ENCODE results near the gene CTNNB1.

Gene CTNNB1

DNA sequence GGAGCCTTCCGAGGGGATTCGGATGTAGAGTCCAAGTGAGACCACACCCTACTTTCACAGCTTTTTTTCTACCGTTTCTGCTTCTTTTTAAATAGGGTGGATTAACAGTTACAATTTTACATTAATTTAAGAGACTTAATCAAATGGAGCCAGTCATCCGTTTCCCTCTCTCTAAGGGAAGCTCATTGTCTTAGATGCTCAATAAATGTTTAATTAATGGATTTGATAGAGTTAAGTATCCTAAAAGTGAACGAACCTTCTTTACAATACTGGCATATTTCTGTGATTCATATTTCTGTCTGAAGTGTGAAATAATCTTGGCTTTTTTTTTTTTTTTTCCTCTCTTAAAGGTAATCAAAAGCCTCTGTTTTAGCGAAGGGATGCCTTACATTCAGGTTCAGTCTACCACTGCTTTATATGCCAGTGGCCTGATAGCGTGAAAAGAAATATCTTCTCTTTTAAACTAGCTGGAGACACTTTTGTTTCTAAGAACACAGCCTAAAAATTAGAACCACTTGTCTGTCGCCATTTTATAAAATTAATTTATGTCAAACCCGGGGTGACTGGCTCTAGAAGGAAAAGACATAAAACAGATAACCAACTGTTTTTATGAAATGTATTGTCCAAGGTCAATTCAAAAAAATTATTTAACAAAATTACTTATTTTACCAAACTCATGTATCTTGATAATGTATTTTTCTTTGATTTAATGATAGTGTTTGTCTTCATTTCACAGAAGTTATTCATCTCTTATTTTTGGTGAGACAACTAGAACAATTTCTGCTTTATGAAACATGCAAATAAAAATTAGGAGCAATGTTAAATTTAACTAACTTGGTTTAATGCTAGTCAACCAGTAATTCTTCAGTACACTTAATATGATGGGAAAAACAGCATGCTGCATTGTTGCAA, 2.5 kb upstream of the CTNNB1 start:
- Histone ChIP-seq H3K9me3 (ENCODE audit: control insufficient read depth, low read length) (no peaks in the 10 kb centered on the region), H3K79me1 (replicated peaks; ENCODE audit: low read length, poor library complexity, severe bottlenecking) (peaks cover 4% of the 10 kb centered on the region), H3K18ac (ENCODE audit: low read depth in 1 of 2, low read length in 2 of 2) (no peak overlapping the region), H2BK12ac (ENCODE audit: low read length in 2 of 2) (no peak overlapping the region), H4K91ac (ENCODE audit: low read length) (no peak overlapping the region), H2BK120ac (ENCODE audit: low read depth, low read length) (no peak overlapping the region), H3K23ac (ENCODE audit: low read length in 2 of 2) (no peak overlapping the region), H2AK5ac (ENCODE audit: low read length, severe bottlenecking) (no peak overlapping the region), H3K9ac (ENCODE audit: low read length) (no peak overlapping the region), H4K8ac (ENCODE audit: low read length) (no peak overlapping the region), H3K27me3 (ENCODE audit: control insufficient read depth in 1 of 2, insufficient read depth in 1 of 2, low read length in 2 of 2) (no peaks in the 10 kb centered on the region), H3K4me3 (ENCODE audit: insufficient read depth in 1 of 2, low read depth in 1 of 2, low read length in 2 of 2) (no peak overlapping the region), H3K4ac (ENCODE audit: low read depth in 1 of 2, low read length in 2 of 2) (no peak overlapping the region), H2BK5ac (ENCODE audit: low read depth, low read length, poor library complexity, severe bottlenecking) (no peak overlapping the region), H3K27ac (ENCODE audit: low read length, poor library complexity, severe bottlenecking) (no peak overlapping the region), H2BK15ac (ENCODE audit: low read depth, poor library complexity, severe bottlenecking) (no peak overlapping the region), H2AFZ (ENCODE audit: low read depth, low read length) (no peak overlapping the region), H3K4me1 (ENCODE audit: control insufficient read depth, insufficient read depth, low read depth, low read length) (peaks cover 5% of the 10 kb centered on the region), H3K14ac (ENCODE audit: low read length in 2 of 2) (no peak overlapping the region), H3K4me2 (ENCODE audit: low read length, poor library complexity, severe bottlenecking) (no peak overlapping the region), H3K36me3 (ENCODE audit: control insufficient read depth in 1 of 2, insufficient read depth in 2 of 2, low read depth in 1 of 2, low read length in 2 of 2) (no peaks in the 10 kb centered on the region)
- WGBS, result 97% methylated on average over 3 of the region's 9 CpGs
- DNase-seq, result no peak

DNA sequence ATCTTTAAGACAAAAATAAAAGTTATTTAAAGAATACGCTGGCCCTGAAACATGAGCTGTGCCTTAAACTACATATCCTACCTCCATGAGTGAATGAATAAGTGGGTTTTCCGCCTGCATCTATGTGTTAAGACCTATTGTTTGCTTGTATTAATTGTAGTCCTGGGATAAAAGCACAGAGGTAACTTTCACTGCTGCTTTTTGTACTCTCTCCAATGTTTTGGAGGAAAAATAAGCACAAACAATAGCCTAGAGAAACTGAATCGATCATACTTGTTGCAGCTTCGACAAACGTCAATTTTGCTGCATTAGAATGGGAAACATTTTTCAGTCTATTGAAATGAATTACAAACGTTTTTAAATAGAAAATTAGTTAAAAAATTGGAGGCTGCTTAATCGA, 1.3 kb upstream of the CTNNB1 start:
- Histone ChIP-seq H3K4me2 (ENCODE audit: low read length, poor library complexity, severe bottlenecking) (no peak overlapping the region), H4K91ac (ENCODE audit: low read length) (no peak overlapping the region), H3K4me1 (ENCODE audit: control insufficient read depth, insufficient read depth, low read depth, low read length) (peaks cover 5% of the 10 kb centered on the region), H3K27ac (ENCODE audit: low read length, poor library complexity, severe bottlenecking) (no peak overlapping the region), H2AK5ac (ENCODE audit: low read length, severe bottlenecking) (no peak overlapping the region), H3K4me3 (ENCODE audit: insufficient read depth in 1 of 2, low read depth in 1 of 2, low read length in 2 of 2) (no peak overlapping the region), H3K14ac (ENCODE audit: low read length in 2 of 2) (no peak overlapping the region), H3K36me3 (ENCODE audit: control insufficient read depth in 1 of 2, insufficient read depth in 2 of 2, low read depth in 1 of 2, low read length in 2 of 2) (no peaks in the 10 kb centered on the region), H3K9ac (ENCODE audit: low read length) (no peak overlapping the region), H2BK15ac (ENCODE audit: low read depth, poor library complexity, severe bottlenecking) (no peak overlapping the region), H3K23ac (ENCODE audit: low read length in 2 of 2) (no peak overlapping the region), H2BK12ac (ENCODE audit: low read length in 2 of 2) (no peak overlapping the region), H2BK120ac (ENCODE audit: low read depth, low read length) (no peak overlapping the region), H2BK5ac (ENCODE audit: low read depth, low read length, poor library complexity, severe bottlenecking) (no peak overlapping the region), H2AFZ (ENCODE audit: low read depth, low read length) (no peak overlapping the region), H3K4ac (ENCODE audit: low read depth in 1 of 2, low read length in 2 of 2) (no peak overlapping the region), H3K18ac (ENCODE audit: low read depth in 1 of 2, low read length in 2 of 2) (no peak overlapping the region), H3K9me3 (ENCODE audit: control insufficient read depth, low read length) (no peaks in the 10 kb centered on the region), H4K8ac (ENCODE audit: low read length) (no peak overlapping the region), H3K27me3 (ENCODE audit: control insufficient read depth in 1 of 2, insufficient read depth in 1 of 2, low read length in 2 of 2) (no peaks in the 10 kb centered on the region), H3K79me1 (replicated peaks; ENCODE audit: low read length, poor library complexity, severe bottlenecking) (peaks cover 4% of the 10 kb centered on the region)
- no peak for DNase-seq
- WGBS, result 100% methylated on average over 2 of the region's 7 CpGs

DNA sequence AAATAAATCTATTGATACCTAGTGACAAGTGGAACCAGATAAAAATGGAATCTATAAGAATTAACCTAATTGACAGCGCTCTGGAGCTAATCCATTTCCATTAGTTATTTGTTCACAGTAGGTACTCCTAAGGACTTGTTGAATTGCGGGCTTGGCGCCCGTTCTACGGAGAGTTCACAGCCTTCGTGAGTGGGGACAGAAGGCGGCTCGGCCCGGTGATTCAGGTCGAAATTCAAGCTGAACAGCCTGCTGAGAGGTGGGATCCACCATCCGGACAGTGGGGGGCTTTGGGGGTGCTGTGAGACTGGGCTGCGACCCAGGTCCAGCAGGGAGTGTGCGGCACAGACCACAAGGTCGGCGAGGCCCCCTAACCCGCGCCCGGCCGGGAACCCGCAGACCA, 779 bp upstream of the CTNNB1 start:
- H3K4me2 ChIP-seq (ENCODE audit: low read length, poor library complexity, severe bottlenecking), result peak overlapping the region; percentile 99
- H4K91ac ChIP-seq (ENCODE audit: low read length), result peak overlapping the region; percentile 25
- H3K4me3 ChIP-seq (ENCODE audit: insufficient read depth in 1 of 2, low read depth in 1 of 2, low read length in 2 of 2), result peak overlapping the region; percentile 91 to 97
- peak overlapping the region in 1 of 2 experiments; percentile 90 for H2BK12ac ChIP-seq (ENCODE audit: low read length in 2 of 2)
- WGBS, result 4% methylated on average over 20 of the region's 20 CpGs
- no peak overlapping the region for H3K27ac ChIP-seq (ENCODE audit: low read length, poor library complexity, severe bottlenecking)
- H3K36me3 ChIP-seq (ENCODE audit: control insufficient read depth in 1 of 2, insufficient read depth in 2 of 2, low read depth in 1 of 2, low read length in 2 of 2), result no peaks in the 10 kb centered on the region
- peaks cover 5% of the 10 kb centered on the region for H3K4me1 ChIP-seq (ENCODE audit: control insufficient read depth, insufficient read depth, low read depth, low read length)
- peak overlapping the region; percentile 100 for H2BK15ac ChIP-seq (ENCODE audit: low read depth, poor library complexity, severe bottlenecking)
- peak overlapping the region; percentile 70 for H4K8ac ChIP-seq (ENCODE audit: low read length)
- peak overlapping the region; percentile 54 for H2BK120ac ChIP-seq (ENCODE audit: low read depth, low read length)
- H2BK5ac ChIP-seq (ENCODE audit: low read depth, low read length, poor library complexity, severe bottlenecking), result peak overlapping the region; percentile 74
- H2AFZ ChIP-seq (ENCODE audit: low read depth, low read length), result peak overlapping the region; percentile 95
- no peaks in the 10 kb centered on the region for H3K9me3 ChIP-seq (ENCODE audit: control insufficient read depth, low read length)
- H3K23ac ChIP-seq (ENCODE audit: low read length in 2 of 2), result peak overlapping the region; percentile 67 to 92
- H3K14ac ChIP-seq (ENCODE audit: low read length in 2 of 2), result peak overlapping the region; percentile 82 to 95
- H3K79me1 ChIP-seq (replicated peaks; ENCODE audit: low read length, poor library complexity, severe bottlenecking), result peaks cover 4% of the 10 kb centered on the region
- H3K9ac ChIP-seq (ENCODE audit: low read length), result peak overlapping the region; percentile 97
- H3K18ac ChIP-seq (ENCODE audit: low read depth in 1 of 2, low read length in 2 of 2), result peak overlapping the region; percentile 95
- H3K27me3 ChIP-seq (ENCODE audit: control insufficient read depth in 1 of 2, insufficient read depth in 1 of 2, low read length in 2 of 2), result no peaks in the 10 kb centered on the region
- DNase-seq, result no peak
- H2AK5ac ChIP-seq (ENCODE audit: low read length, severe bottlenecking), result no peak overlapping the region
- peak overlapping the region; percentile 73 to 92 for H3K4ac ChIP-seq (ENCODE audit: low read depth in 1 of 2, low read length in 2 of 2)

DNA sequence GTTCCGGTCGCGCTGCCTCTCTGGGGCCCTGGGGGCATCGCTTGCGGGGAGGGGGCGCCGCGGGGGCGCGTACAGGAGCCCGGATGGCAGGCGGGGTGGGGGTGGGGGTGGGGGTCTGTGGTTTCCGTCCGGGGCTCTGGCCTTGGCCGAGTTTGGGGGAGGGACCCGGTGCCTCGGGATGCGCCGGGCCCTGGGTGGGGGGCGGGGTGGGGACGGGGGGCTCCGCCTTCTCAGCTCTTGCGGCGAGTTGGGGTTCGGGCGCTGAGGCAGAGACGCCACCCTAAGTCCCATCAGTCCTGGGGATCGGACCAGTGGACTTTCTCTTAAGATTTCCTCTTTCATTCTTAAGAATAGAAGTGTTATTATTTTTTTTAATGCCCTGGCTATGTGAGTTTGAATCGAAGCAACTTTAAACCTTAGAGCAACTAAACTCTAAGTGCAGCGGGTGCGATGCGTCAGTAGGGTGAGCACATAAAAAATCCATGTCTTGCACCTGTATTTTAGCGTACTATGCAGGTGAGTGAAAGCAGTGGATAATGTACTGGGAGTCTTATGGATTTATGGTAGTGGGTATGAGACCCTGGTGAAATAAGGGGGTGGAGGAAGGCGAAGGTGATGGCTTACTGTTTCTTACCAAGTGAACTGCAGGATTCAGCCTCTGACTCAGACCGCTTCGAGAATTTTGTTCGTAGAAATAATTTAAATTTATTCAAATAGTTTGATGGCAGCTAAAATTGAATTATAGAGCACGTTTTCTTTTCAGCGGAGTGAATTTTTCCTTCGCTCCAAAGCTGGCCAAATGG, 762 bp downstream of the CTNNB1 start:
- Histone ChIP-seq H3K79me1 (replicated peaks; ENCODE audit: low read length, poor library complexity, severe bottlenecking) (peaks cover 4% of the 10 kb centered on the region), H2BK15ac (ENCODE audit: low read depth, poor library complexity, severe bottlenecking) (peak overlapping the region; percentile 98), H3K18ac (ENCODE audit: low read depth in 1 of 2, low read length in 2 of 2) (peak overlapping the region; percentile 93 to 100), H3K9ac (ENCODE audit: low read length) (peak overlapping the region; percentile 97), H3K23ac (ENCODE audit: low read length in 2 of 2) (peak overlapping the region in 1 of 2 experiments; percentile 52), H3K4me1 (ENCODE audit: control insufficient read depth, insufficient read depth, low read depth, low read length) (peaks cover 5% of the 10 kb centered on the region), H2BK120ac (ENCODE audit: low read depth, low read length) (peak overlapping the region; percentile 99), H3K36me3 (ENCODE audit: control insufficient read depth in 1 of 2, insufficient read depth in 2 of 2, low read depth in 1 of 2, low read length in 2 of 2) (no peaks in the 10 kb centered on the region), H3K14ac (ENCODE audit: low read length in 2 of 2) (peak overlapping the region; percentile 3 to 71), H4K8ac (ENCODE audit: low read length) (no peak overlapping the region), H3K9me3 (ENCODE audit: control insufficient read depth, low read length) (no peaks in the 10 kb centered on the region), H3K4me3 (ENCODE audit: insufficient read depth in 1 of 2, low read depth in 1 of 2, low read length in 2 of 2) (peak overlapping the region; percentile 91 to 97), H4K91ac (ENCODE audit: low read length) (no peak overlapping the region), H3K27me3 (ENCODE audit: control insufficient read depth in 1 of 2, insufficient read depth in 1 of 2, low read length in 2 of 2) (no peaks in the 10 kb centered on the region), H2BK5ac (ENCODE audit: low read depth, low read length, poor library complexity, severe bottlenecking) (peak overlapping the region; percentile 74), H2AFZ (ENCODE audit: low read depth, low read length) (peak overlapping the region; percentile 81), H2AK5ac (ENCODE audit: low read length, severe bottlenecking) (peak overlapping the region; percentile 48), H3K27ac (ENCODE audit: low read length, poor library complexity, severe bottlenecking) (peak overlapping the region; percentile 74), H3K4me2 (ENCODE audit: low read length, poor library complexity, severe bottlenecking) (peak overlapping the region; percentile 77), H2BK12ac (ENCODE audit: low read length in 2 of 2) (peak overlapping the region in 1 of 2 experiments; percentile 84), H3K4ac (ENCODE audit: low read depth in 1 of 2, low read length in 2 of 2) (peak overlapping the region in 1 of 2 experiments; percentile 100)
- peak; percentile 56 for DNase-seq
- WGBS, result under 1% methylated on average over 13 of the region's 40 CpGs

Measured in mesenchymal stem cell (in vitro differentiated cells and primary cell).